ENCODE data around the gene CNTNAP2. TPM values are rescaled to one million over a fixed set of nuclear protein-coding genes. Genes with fewer than 3 reads are reported as not detected.

CNTNAP2 gene
- total and polyA plus RNA-seq, 9 of the 15 experiments (the other 6 are each of a cell fraction or from before 2014, with no cell fraction given), result 0.04 to 0.62 (median 0.09) TPM; not detected in 4

DNA sequence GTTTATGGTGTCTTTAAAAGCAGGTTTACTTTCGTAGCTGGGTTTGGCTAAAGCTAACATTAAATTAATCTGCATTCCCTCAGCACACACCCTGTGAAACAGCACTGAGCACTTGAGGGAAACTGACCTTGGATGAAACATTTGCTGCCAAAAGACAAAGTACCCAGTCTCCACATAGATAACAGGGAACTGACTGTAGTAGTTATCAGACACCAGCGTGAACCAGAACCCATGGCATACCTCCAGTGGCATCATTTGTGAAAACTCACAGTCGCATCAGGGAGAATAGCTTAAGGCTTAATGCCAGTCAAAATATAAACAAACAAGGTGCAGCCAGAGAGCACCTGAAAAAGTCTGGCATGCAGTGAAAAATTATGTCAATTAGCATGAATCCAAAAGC is 2116.2 kb downstream of the CNTNAP2 start (continued):
- TF ChIP-seq HNRNPH1 (optimal IDR thresholded peaks at IDR 0.05; ENCODE audit: low read depth, low read length) (no peak), ERF (CRISPR knock-in tag; IDR thresholded peaks at IDR 0.05) (no peak), GABPA (tag; conservative IDR thresholded peaks at IDR 0.05; ENCODE audit: low read depth) (no peak), ZNF395 (CRISPR knock-in tag; IDR thresholded peaks at IDR 0.05) (no peak), ZNF695 (CRISPR knock-in tag; IDR thresholded peaks at IDR 0.05) (no peak)
- TF ChIP-seq, protein P1, sequence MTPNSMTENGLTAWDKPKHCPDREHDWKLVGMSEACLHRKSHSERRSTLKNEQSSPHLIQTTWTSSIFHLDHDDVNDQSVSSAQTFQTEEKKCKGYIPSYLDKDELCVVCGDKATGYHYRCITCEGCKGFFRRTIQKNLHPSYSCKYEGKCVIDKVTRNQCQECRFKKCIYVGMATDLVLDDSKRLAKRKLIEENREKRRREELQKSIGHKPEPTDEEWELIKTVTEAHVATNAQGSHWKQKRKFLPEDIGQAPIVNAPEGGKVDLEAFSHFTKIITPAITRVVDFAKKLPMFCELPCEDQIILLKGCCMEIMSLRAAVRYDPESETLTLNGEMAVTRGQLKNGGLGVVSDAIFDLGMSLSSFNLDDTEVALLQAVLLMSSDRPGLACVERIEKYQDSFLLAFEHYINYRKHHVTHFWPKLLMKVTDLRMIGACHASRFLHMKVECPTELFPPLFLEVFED (CRISPR knock-in tag; conservative IDR thresholded peaks at IDR 0.05), result no peak

DNA sequence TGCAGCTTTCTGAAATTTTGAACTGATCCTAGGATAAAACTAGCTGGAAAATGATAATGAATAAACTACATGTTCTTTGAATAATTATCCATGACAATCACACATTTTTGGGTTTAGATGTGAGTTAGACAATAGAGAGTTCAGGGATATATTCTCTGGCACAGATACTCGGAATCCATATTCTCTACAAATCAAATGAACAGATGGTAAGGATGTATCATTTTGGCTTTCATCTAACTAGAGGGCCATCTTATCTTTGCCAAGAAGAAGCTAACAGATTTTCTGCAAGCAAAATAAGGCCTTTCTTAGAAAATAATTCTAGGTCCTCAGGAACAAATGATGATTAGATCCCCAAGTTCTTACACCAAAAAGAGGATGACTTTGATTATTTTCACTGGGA is 2118.1 kb downstream of the CNTNAP2 start:
- Histone ChIP-seq H3K4me1 (replicated peaks in 1 of 2; ENCODE audit: control insufficient read depth in 2 of 2, insufficient read depth in 2 of 2, low read length in 2 of 2) (no peaks in the 10 kb centered on the region), H3K27me3 (ENCODE audit: control insufficient read depth in 2 of 2, insufficient read depth in 2 of 2, low read length in 2 of 2) (no peaks in the 10 kb centered on the region), H3K36me3 (ENCODE audit: control insufficient read depth, insufficient read depth, low read length) (no peaks in the 10 kb centered on the region), H4K20me1 (replicated peaks; ENCODE audit: control insufficient read depth, insufficient read depth, low read length) (no peaks in the 10 kb centered on the region), H3K9me3 (replicated peaks; ENCODE audit: control insufficient read depth, insufficient read depth, low read depth, low read length) (no peaks in the 10 kb centered on the region), H3K9me1 (ENCODE audit: control insufficient read depth, insufficient read depth, low read length) (no peaks in the 10 kb centered on the region), H2AFZ (ENCODE audit: low read depth, low read length) (no peak overlapping the region), H3K27ac (ENCODE audit: extremely low read depth, low read depth, low read length) (no peak overlapping the region), H3K4me2 (ENCODE audit: insufficient read depth, low read length) (no peak overlapping the region), H3K9ac (ENCODE audit: insufficient read depth in 1 of 2, low read depth in 2 of 2, low read length in 2 of 2) (no peak overlapping the region), H3K4me3 (no peak overlapping the region), H3K79me2 (ENCODE audit: control insufficient read depth, insufficient read depth, low read length) (no peaks in the 10 kb centered on the region)
- ChIA-PET CTCF (ENCODE audit: low intra/inter-chr PET ratio) (no interaction called here), POLR2A (no interaction called here)
- FAIRE-seq (no peak), DNase-seq (ENCODE audit: extremely low read depth in 1 of 4, low spot score in 3 of 4) (no peak), ATAC-seq (no peak)
- BruUV-seq (replicated peaks), result no TSS peak
- intact Hi-C loops (cut with micrococcal nuclease), result no loop called here
- 0% methylated on average over 1 of the region's 1 CpG for WGBS (ENCODE audit: insufficient coverage, low coverage, missing lambda C conversion rate)
- in situ Hi-C loops (cut with MboI), result no loop called here
- TF ChIP-seq U2AF1 (optimal IDR thresholded peaks at IDR 0.05; ENCODE audit: low read depth, low read length) (no peak), DPF2 (IDR thresholded peaks at IDR 0.05) (no peak), RBM25 (IDR thresholded peaks at IDR 0.05; ENCODE audit: low read depth, low read length, severe bottlenecking) (no peak), RBFOX2 (IDR thresholded peaks at IDR 0.05; ENCODE audit: low read depth, low read length) (no peak), ELF4 (CRISPR knock-in tag; IDR thresholded peaks at IDR 0.05) (no peak), SPI1 (IDR thresholded peaks at IDR 0.05; ENCODE audit: borderline replicate concordance, low read depth, low read length) (no peak), GTF3C2 (IDR thresholded peaks at IDR 0.05; ENCODE audit: borderline replicate concordance, extremely low read depth, insufficient read length) (no peak), SAFB2 (IDR thresholded peaks at IDR 0.05; ENCODE audit: borderline replicate concordance, low read depth, low read length, severe bottlenecking) (no peak)
- TF ChIP-seq, protein P2, sequence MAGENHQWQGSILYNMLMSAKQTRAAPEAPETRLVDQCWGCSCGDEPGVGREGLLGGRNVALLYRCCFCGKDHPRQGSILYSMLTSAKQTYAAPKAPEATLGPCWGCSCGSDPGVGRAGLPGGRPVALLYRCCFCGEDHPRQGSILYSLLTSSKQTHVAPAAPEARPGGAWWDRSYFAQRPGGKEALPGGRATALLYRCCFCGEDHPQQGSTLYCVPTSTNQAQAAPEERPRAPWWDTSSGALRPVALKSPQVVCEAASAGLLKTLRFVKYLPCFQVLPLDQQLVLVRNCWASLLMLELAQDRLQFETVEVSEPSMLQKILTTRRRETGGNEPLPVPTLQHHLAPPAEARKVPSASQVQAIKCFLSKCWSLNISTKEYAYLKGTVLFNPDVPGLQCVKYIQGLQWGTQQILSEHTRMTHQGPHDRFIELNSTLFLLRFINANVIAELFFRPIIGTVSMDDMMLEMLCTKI (IDR thresholded peaks at IDR 0.05; ENCODE audit: partially characterized antibody), result no peak
